Vagina (tissue), 2 donors: Measurements from ENCODE around the gene WDR55.

ENCODE experiments used
- POLR2A ChIP-seq, 2 donors: fragments of 450-650 bp; IDR thresholded peaks; one replicate each; pipeline ENCODE4 v1.6.1; 2017; ENCODE audit warnings: antibody characterized with exemption in 2 of 2, mild to moderate bottlenecking in 2 of 2, moderate library complexity in 2 of 2
- POLR2AphosphoS5 ChIP-seq, 2 donors: sonication (generic); formaldehyde crosslinking; IDR thresholded peaks; one replicate each; pipeline ENCODE4 v1.9.0; 2017; ENCODE audit warnings: antibody characterized with exemption in 2 of 2, mild to moderate bottlenecking in 2 of 2, low read depth in 1 of 2; ENCODE audit not compliant: insufficient read depth in 1 of 2
- TF ChIP-seq, protein P1 (sequence below), 3 experiments: fragments of 450-650 bp in 2 of 3; fragments of 200-600 bp in 1 of 3; sonication (generic) in 1 of 3; IDR thresholded peaks; one replicate each; pipeline ENCODE4 v1.5.1; 2017 to 2019; ENCODE audit warnings: antibody characterized with exemption in 3 of 3, mild to moderate bottlenecking in 2 of 3, moderate library complexity in 2 of 3

GRCh38 chr5:140658870-140659269, 5.8 kb upstream of the WDR55 start:
- TF ChIP-seq, protein P1, sequence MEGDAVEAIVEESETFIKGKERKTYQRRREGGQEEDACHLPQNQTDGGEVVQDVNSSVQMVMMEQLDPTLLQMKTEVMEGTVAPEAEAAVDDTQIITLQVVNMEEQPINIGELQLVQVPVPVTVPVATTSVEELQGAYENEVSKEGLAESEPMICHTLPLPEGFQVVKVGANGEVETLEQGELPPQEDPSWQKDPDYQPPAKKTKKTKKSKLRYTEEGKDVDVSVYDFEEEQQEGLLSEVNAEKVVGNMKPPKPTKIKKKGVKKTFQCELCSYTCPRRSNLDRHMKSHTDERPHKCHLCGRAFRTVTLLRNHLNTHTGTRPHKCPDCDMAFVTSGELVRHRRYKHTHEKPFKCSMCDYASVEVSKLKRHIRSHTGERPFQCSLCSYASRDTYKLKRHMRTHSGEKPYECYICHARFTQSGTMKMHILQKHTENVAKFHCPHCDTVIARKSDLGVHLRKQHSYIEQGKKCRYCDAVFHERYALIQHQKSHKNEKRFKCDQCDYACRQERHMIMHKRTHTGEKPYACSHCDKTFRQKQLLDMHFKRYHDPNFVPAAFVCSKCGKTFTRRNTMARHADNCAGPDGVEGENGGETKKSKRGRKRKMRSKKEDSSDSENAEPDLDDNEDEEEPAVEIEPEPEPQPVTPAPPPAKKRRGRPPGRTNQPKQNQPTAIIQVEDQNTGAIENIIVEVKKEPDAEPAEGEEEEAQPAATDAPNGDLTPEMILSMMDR (IDR thresholded peaks at IDR 0.05) = no peak
- TF ChIP-seq POLR2A (IDR thresholded peaks at IDR 0.05) (no peak), POLR2AphosphoS5 (IDR thresholded peaks at IDR 0.05; ENCODE audit: insufficient read depth in 1 of 2, low read depth in 1 of 2) (no peak)
